HG03159 (cell line): ENCODE results near the gene TK2.
"Not testable (repeated sequence)": the region's sequence is repeated elsewhere in the genome, so short reads cannot be mapped to it uniquely, and the experiment has no call there.

Experiments
- ATAC-seq: cut with Tn5 transposase; IDR thresholded peaks from one replicate; pipeline ENCODE4 v1.9.1; 2021; ENCODE audit warnings: mild to moderate bottlenecking, moderate library complexity; ENCODE audit not compliant: unreplicated experiment

TK2 gene

GRCh38 chr16:66574081-66574480 is 24.2 kb upstream of the TK2 start:
- ATAC-seq, result no peak

GRCh38 chr16:66572356-66572755 is 22.4 kb upstream of the TK2 start:
- ATAC-seq, result no peak

GRCh38 chr16:66569827-66570405 is 20.0 kb upstream of the TK2 start:
- no peak for ATAC-seq

GRCh38 chr16:66569131-66569530 is 19.2 kb upstream of the TK2 start:
- no peak for ATAC-seq

- no peak for ATAC-seq
These were observed 18.4 kb upstream of the TK2 start for GRCh38 chr16:66568355-66568754.

GRCh38 chr16:66567270-66567669 is 17.3 kb upstream of the TK2 start:
- not testable (repeated sequence) for ATAC-seq

- no peak for ATAC-seq
These were observed 16.4 kb upstream of the TK2 start, which contains the start of gene CMTM1 for GRCh38 chr16:66566051-66566901. CMTM1 (plus strand) TSS chr16:66566439; CDS start chr16:66566514, 75 bp downstream.

GRCh38 chr16:66563574-66564334 is 13.8 kb upstream of the TK2 start:
- no peak for ATAC-seq

GRCh38 chr16:66562986-66563385 is 13.1 kb upstream of the TK2 start:
- no peak for ATAC-seq

GRCh38 chr16:66562409-66562808 is 12.5 kb upstream of the TK2 start:
- no peak for ATAC-seq

GRCh38 chr16:66561381-66562080 is 11.6 kb upstream of the TK2 start:
- no peak for ATAC-seq

- no peak for ATAC-seq
These were observed 10.2 kb upstream of the TK2 start for GRCh38 chr16:66560107-66560506.

- ATAC-seq, result no peak
These were observed 4.6 kb upstream of the TK2 start for GRCh38 chr16:66554495-66554894.

- ATAC-seq, result no peak
These were observed 4.1 kb upstream of the TK2 start for GRCh38 chr16:66554021-66554420.

GRCh38 chr16:66553223-66553622 is 3.3 kb upstream of the TK2 start:
- no peak for ATAC-seq

- peak; percentile 69 for ATAC-seq
These were observed 2.6 kb upstream of the TK2 start, which contains the start of gene CKLF for GRCh38 chr16:66552286-66553177. CKLF (plus strand) TSS chr16:66552576; CDS start chr16:66552716, 140 bp downstream.

GRCh38 chr16:66551788-66552285 is 1.9 kb upstream of the TK2 start:
- ATAC-seq, result no peak

GRCh38 chr16:66551348-66551759 is 1.4 kb upstream of the TK2 start:
- ATAC-seq, result no peak

- ATAC-seq, result no peak
These were observed 1.1 kb downstream of the TK2 start for GRCh38 chr16:66548868-66549267.

- ATAC-seq, result no peak
These were observed 1.9 kb downstream of the TK2 start for GRCh38 chr16:66548068-66548467.
